ENCODE data around the gene RCOR1.
"Not testable (repeated sequence)": the region's sequence is repeated elsewhere in the genome, so short reads cannot be mapped to it uniquely, and the experiment has no call there.

The RCOR1 gene

GRCh38 chr14:102571478-102572042 lies 20.9 kb upstream of the RCOR1 start:
- FAIRE-seq: no peak

- not testable (repeated sequence) for FAIRE-seq
Observed at GRCh38 chr14:102573161-102573560, 19.3 kb upstream of the RCOR1 start.

GRCh38 chr14:102573591-102574046 lies 18.8 kb upstream of the RCOR1 start:
- no peak for FAIRE-seq

GRCh38 chr14:102574281-102575159 lies 17.9 kb upstream of the RCOR1 start:
- FAIRE-seq: no peak

GRCh38 chr14:102575160-102575845 lies 17.1 kb upstream of the RCOR1 start:
- FAIRE-seq: no peak

GRCh38 chr14:102575846-102576428 lies 16.5 kb upstream of the RCOR1 start:
- not testable (repeated sequence) for FAIRE-seq

GRCh38 chr14:102578821-102579220 lies 13.6 kb upstream of the RCOR1 start:
- no peak for FAIRE-seq

GRCh38 chr14:102579696-102580549 lies 12.5 kb upstream of the RCOR1 start:
- FAIRE-seq: no peak

GRCh38 chr14:102580550-102581110 lies 11.8 kb upstream of the RCOR1 start:
- no peak for FAIRE-seq

GRCh38 chr14:102581193-102581592 lies 11.3 kb upstream of the RCOR1 start:
- no peak for FAIRE-seq

GRCh38 chr14:102583726-102584125 lies 8.7 kb upstream of the RCOR1 start:
- FAIRE-seq: no peak

GRCh38 chr14:102584871-102585869 lies 7.3 kb upstream of the RCOR1 start:
- FAIRE-seq: no peak

GRCh38 chr14:102586420-102587104 lies 5.9 kb upstream of the RCOR1 start:
- FAIRE-seq: no peak

- FAIRE-seq: no peak
Observed at GRCh38 chr14:102588821-102589220, 3.6 kb upstream of the RCOR1 start.

- FAIRE-seq: no peak
Observed at GRCh38 chr14:102589761-102590290, 2.6 kb upstream of the RCOR1 start.

GRCh38 chr14:102590667-102591099 lies 1.8 kb upstream of the RCOR1 start:
- FAIRE-seq: no peak

GRCh38 chr14:102591372-102591943 lies 991 bp upstream of the RCOR1 start:
- no peak for FAIRE-seq

GRCh38 chr14:102592763-102593060 lies 263 bp downstream of the RCOR1 start:
- FAIRE-seq: no peak

GRCh38 chr14:102593061-102593824 lies 794 bp downstream of the RCOR1 start:
- no peak for FAIRE-seq
